Naive thymus-derived CD4-positive, alpha-beta T cell (primary cell): ENCODE data around the gene PID1. TPM values are rescaled to one million over a fixed set of nuclear protein-coding genes. Genes with fewer than 3 reads are reported as not detected.

Experiments
- ATAC-seq: fragments of 150-1000 bp; cut with Tn5 transposase; 2 replicates; pipeline ENCODE4 v1.10.0; 2021; ENCODE audit warnings: mild to moderate bottlenecking, moderate library complexity
- CTCF ChIA-PET: fragments of 350-600 bp; sonication (Branson Sonifier 250); formaldehyde crosslinking; loops from one replicate; lab custom pipeline; 2021; ENCODE audit warnings: antibody characterized with exemption; lab: Charles Lee
- POLR2A ChIA-PET: fragments of 350-600 bp; sonication (Branson Sonifier 250); formaldehyde crosslinking; loops from one replicate; lab custom pipeline; 2021; ENCODE audit warnings: antibody characterized with exemption, inconsistent platforms; lab: Charles Lee
- DNase-seq, 9 donors: peaks; one replicate each; pipeline versions ENCODE4 v3.0.0 to v3.0.0-alpha.2; 2020 to 2022; ENCODE audit warnings: mixed read lengths in 1 of 9
- H3K27ac ChIP-seq: one replicate; pipeline ENCODE4 v1.7.0; 2013; ENCODE audit warnings: mild to moderate bottlenecking, low read depth, low read length, moderate library complexity
- H3K27me3 ChIP-seq, 2 donors: one replicate each; pipeline ENCODE4 v1.7.0; 2013; ENCODE audit warnings: low read length in 2 of 2, mild to moderate bottlenecking in 2 of 2, moderate library complexity in 2 of 2; ENCODE audit not compliant: control insufficient read depth in 2 of 2, insufficient read depth in 2 of 2
- H3K36me3 ChIP-seq, 3 experiments: 1 replicate in 2 of 3; 2 replicates in 1 of 3; pipeline ENCODE4 v1.7.0; 2013; ENCODE audit warnings: low read length in 3 of 3, mild to moderate bottlenecking in 3 of 3, moderate library complexity in 1 of 3; ENCODE audit not compliant: insufficient read depth in 3 of 3, control insufficient read depth in 2 of 3
- H3K4me1 ChIP-seq, 2 donors: one replicate each; pipeline ENCODE4 v1.7.0; 2013; ENCODE audit warnings: low read length in 2 of 2, mild to moderate bottlenecking in 2 of 2, moderate library complexity in 1 of 2; ENCODE audit not compliant: control insufficient read depth in 2 of 2, insufficient read depth in 2 of 2
- H3K4me3 ChIP-seq: 2 replicates; pipeline ENCODE4 v1.7.0; 2013; ENCODE audit warnings: mild to moderate bottlenecking, low read length
- H3K9me3 ChIP-seq, 3 experiments: 1 replicate in 2 of 3; 2 replicates in 1 of 3; pipeline ENCODE4 v1.7.0; 2013; ENCODE audit warnings: low read length in 3 of 3; ENCODE audit not compliant: control insufficient read depth in 2 of 3
- H3K27ac Mint-ChIP-seq, 9 donors: one replicate each; pipeline ENCODE4 v1.8.0; 2020 to 2022; ENCODE audit warnings: mixed read lengths in 9 of 9, mild to moderate bottlenecking in 8 of 9, moderate library complexity in 5 of 9, inconsistent platforms in 2 of 9
- H3K27me3 Mint-ChIP-seq, 5 donors: one replicate each; pipeline ENCODE4 v1.8.0; 2021 to 2022; ENCODE audit warnings: mixed read lengths in 5 of 5, mild to moderate bottlenecking in 1 of 5
- H3K36me3 Mint-ChIP-seq, 5 donors: one replicate each; pipeline ENCODE4 v1.8.0; 2020 to 2022; ENCODE audit warnings: mixed read lengths in 5 of 5, mild to moderate bottlenecking in 3 of 5, inconsistent platforms in 1 of 5
- H3K4me1 Mint-ChIP-seq, 7 donors: one replicate each; pipeline ENCODE4 v1.8.0; 2020 to 2022; ENCODE audit warnings: mixed read lengths in 7 of 7, mild to moderate bottlenecking in 3 of 7, inconsistent platforms in 1 of 7
- H3K4me3 Mint-ChIP-seq, 10 donors: one replicate each; pipeline ENCODE4 v1.8.0; 2020 to 2022; ENCODE audit warnings: mild to moderate bottlenecking in 10 of 10, mixed read lengths in 10 of 10, moderate library complexity in 6 of 10, inconsistent platforms in 2 of 10
- H3K9me3 Mint-ChIP-seq, 11 donors: one replicate each; pipeline ENCODE4 v1.8.0; 2020 to 2022; ENCODE audit warnings: mixed read lengths in 11 of 11, mild to moderate bottlenecking in 4 of 11, inconsistent platforms in 1 of 11, moderate library complexity in 1 of 11
- intact Hi-C, 2 donors: fragments of 100-400 bp; cut with micrococcal nuclease; formaldehyde crosslinking; loops; one replicate each; pipeline ENCODE4 v1.15.1; 2023
- polyA plus RNA-seq, 2 donors: library from polyadenylated mRNA; unstranded; fragments of 300-500 nt; fragmentation: Illumina TruSeq; gene quantifications; one replicate each; pipeline ENCODE4 v1.2.3, GENCODE V29; 2021
- total RNA-seq, 6 experiments: library from RNA in 5 of 6; stranded (reverse) in 5 of 6; gene quantifications; 1 replicate in 5 of 6; 2 replicates in 1 of 6; pipeline ENCODE4 v1.2.3 and lab custom pipeline; 2021 to 2026

PID1 gene
- total and polyA plus RNA-seq, 7 experiments from 2014 or later = 0.07 to 5.3 (median 1.1) TPM; not detected in 2

GRCh38 chr2:229059331-229060033 is 211.6 kb downstream of the PID1 start:
- Histone ChIP-seq H3K9me3 (no peaks in the 10 kb centered on the region), H3K4me3 (no peak overlapping the region), H3K36me3 (no peaks in the 10 kb centered on the region), H3K4me1 (no peaks in the 10 kb centered on the region), H3K27ac (no peak overlapping the region), H3K27me3 (no peaks in the 10 kb centered on the region)
- H3K4me3 Mint-ChIP-seq = no peak overlapping the region
- no peak overlapping the region for H3K27ac Mint-ChIP-seq
- POLR2A ChIA-PET = no interaction called here
- H3K36me3 Mint-ChIP-seq = no peaks in the 10 kb centered on the region
- ATAC-seq = no peak
- no peaks in the 10 kb centered on the region for H3K4me1 Mint-ChIP-seq
- intact Hi-C loops = no loop called here
- CTCF ChIA-PET = no interaction called here
- H3K9me3 Mint-ChIP-seq = peaks cover 0 to 26% (median 8%) of the 10 kb centered on the region in 11 donors
- H3K27me3 Mint-ChIP-seq = no peaks in the 10 kb centered on the region
- DNase-seq = no peak

GRCh38 chr2:229057976-229058553 is 213.0 kb downstream of the PID1 start:
- Mint-ChIP-seq H3K4me1 (no peaks in the 10 kb centered on the region), H3K9me3 (peaks cover 0 to 27% (median 5%) of the 10 kb centered on the region in 11 donors), H3K27ac (no peak overlapping the region), H3K4me3 (no peak overlapping the region), H3K36me3 (no peaks in the 10 kb centered on the region), H3K27me3 (no peaks in the 10 kb centered on the region)
- ChIA-PET CTCF (no interaction called here), POLR2A (no interaction called here)
- Histone ChIP-seq H3K9me3 (no peaks in the 10 kb centered on the region), H3K4me1 (no peaks in the 10 kb centered on the region), H3K4me3 (no peak overlapping the region), H3K36me3 (no peaks in the 10 kb centered on the region), H3K27ac (no peak overlapping the region), H3K27me3 (no peaks in the 10 kb centered on the region)
- DNase-seq (no peak), ATAC-seq (no peak)
- intact Hi-C loops = no loop called here

- H3K27me3 ChIP-seq = no peaks in the 10 kb centered on the region
- ChIA-PET POLR2A (no interaction called here), CTCF (no interaction called here)
- DNase-seq (no peak), ATAC-seq (no peak)
- Mint-ChIP-seq H3K4me3 (no peak overlapping the region), H3K36me3 (no peaks in the 10 kb centered on the region), H3K4me1 (no peaks in the 10 kb centered on the region), H3K9me3 (peaks cover 0 to 16% (median 4%) of the 10 kb centered on the region in 11 donors), H3K27me3 (no peaks in the 10 kb centered on the region), H3K27ac (no peak overlapping the region)
- H3K9me3 ChIP-seq = no peaks in the 10 kb centered on the region
- H3K36me3 ChIP-seq = no peaks in the 10 kb centered on the region
- intact Hi-C loops = no loop called here
- H3K27ac ChIP-seq = no peak overlapping the region
- H3K4me3 ChIP-seq = no peak overlapping the region
- no peaks in the 10 kb centered on the region for H3K4me1 ChIP-seq
Observed at GRCh38 chr2:229054311-229054710, 216.8 kb downstream of the PID1 start.

GRCh38 chr2:229051798-229052197 is 219.3 kb downstream of the PID1 start:
- Histone ChIP-seq H3K4me1 (no peaks in the 10 kb centered on the region), H3K27me3 (no peaks in the 10 kb centered on the region), H3K27ac (no peak overlapping the region), H3K36me3 (no peaks in the 10 kb centered on the region), H3K4me3 (no peak overlapping the region), H3K9me3 (no peaks in the 10 kb centered on the region)
- POLR2A ChIA-PET = no interaction called here
- DNase-seq (no peak), ATAC-seq (no peak)
- no peak overlapping the region for H3K4me3 Mint-ChIP-seq
- intact Hi-C loops = no loop called here
- H3K4me1 Mint-ChIP-seq = no peaks in the 10 kb centered on the region
- H3K9me3 Mint-ChIP-seq = peaks cover 0 to 15% (median 4%) of the 10 kb centered on the region in 11 donors
- CTCF ChIA-PET = no interaction called here
- no peaks in the 10 kb centered on the region for H3K36me3 Mint-ChIP-seq
- no peak overlapping the region for H3K27ac Mint-ChIP-seq
- no peaks in the 10 kb centered on the region for H3K27me3 Mint-ChIP-seq

GRCh38 chr2:229050133-229050532 is 221.0 kb downstream of the PID1 start:
- peaks cover 0 to 14% (median 4%) of the 10 kb centered on the region in 11 donors for H3K9me3 Mint-ChIP-seq
- Histone ChIP-seq H3K4me1 (no peaks in the 10 kb centered on the region), H3K36me3 (no peaks in the 10 kb centered on the region), H3K9me3 (no peaks in the 10 kb centered on the region), H3K4me3 (no peak overlapping the region), H3K27ac (no peak overlapping the region), H3K27me3 (no peaks in the 10 kb centered on the region)
- POLR2A ChIA-PET = no interaction called here
- H3K4me3 Mint-ChIP-seq = no peak overlapping the region
- no peaks in the 10 kb centered on the region for H3K27me3 Mint-ChIP-seq
- no peaks in the 10 kb centered on the region for H3K4me1 Mint-ChIP-seq
- ATAC-seq = no peak
- intact Hi-C loops = no loop called here
- H3K27ac Mint-ChIP-seq = no peak overlapping the region
- DNase-seq = no peak
- no peaks in the 10 kb centered on the region for H3K36me3 Mint-ChIP-seq
- CTCF ChIA-PET = no interaction called here

- Histone ChIP-seq H3K27ac (no peak overlapping the region), H3K4me1 (no peaks in the 10 kb centered on the region), H3K36me3 (no peaks in the 10 kb centered on the region), H3K4me3 (no peak overlapping the region), H3K27me3 (no peaks in the 10 kb centered on the region), H3K9me3 (no peaks in the 10 kb centered on the region)
- Mint-ChIP-seq H3K4me3 (no peak overlapping the region), H3K4me1 (no peaks in the 10 kb centered on the region), H3K9me3 (peaks cover 0 to 13% (median 2%) of the 10 kb centered on the region in 11 donors), H3K36me3 (no peaks in the 10 kb centered on the region), H3K27ac (no peak overlapping the region), H3K27me3 (no peaks in the 10 kb centered on the region)
- ATAC-seq = no peak
- DNase-seq = no peak
- ChIA-PET CTCF (no interaction called here), POLR2A (no interaction called here)
- intact Hi-C loops = no loop called here
Observed at GRCh38 chr2:229048134-229048533, 223.0 kb downstream of the PID1 start.

GRCh38 chr2:229045671-229046070 is 225.4 kb downstream of the PID1 start:
- CTCF ChIA-PET = no interaction called here
- H3K27me3 ChIP-seq = no peaks in the 10 kb centered on the region
- H3K36me3 Mint-ChIP-seq = no peaks in the 10 kb centered on the region
- no peaks in the 10 kb centered on the region for H3K27me3 Mint-ChIP-seq
- H3K27ac Mint-ChIP-seq = no peak overlapping the region
- H3K4me1 ChIP-seq = no peaks in the 10 kb centered on the region
- H3K36me3 ChIP-seq = no peaks in the 10 kb centered on the region
- no peak for ATAC-seq
- H3K4me3 Mint-ChIP-seq = no peak overlapping the region
- intact Hi-C loops = no loop called here
- H3K9me3 Mint-ChIP-seq = peaks cover 0 to 13% (median 0%) of the 10 kb centered on the region in 11 donors
- POLR2A ChIA-PET = no interaction called here
- no peak overlapping the region for H3K27ac ChIP-seq
- H3K4me1 Mint-ChIP-seq = no peaks in the 10 kb centered on the region
- DNase-seq = no peak
- H3K4me3 ChIP-seq = no peak overlapping the region
- H3K9me3 ChIP-seq = no peaks in the 10 kb centered on the region
